Spleen (tissue), 7 donors: ENCODE results near the gene FHL2.

Experiments used
- POLR2A ChIP-seq, 3 donors: fragments of 450-650 bp; IDR thresholded peaks; one replicate each; pipeline ENCODE4 v1.5.1; 2017; ENCODE audit warnings: antibody characterized with exemption in 3 of 3, mild to moderate bottlenecking in 1 of 3
- POLR2AphosphoS5 ChIP-seq, 3 donors: sonication (generic); formaldehyde crosslinking; IDR thresholded peaks; one replicate each; pipeline ENCODE4 v1.5.1; 2017; ENCODE audit warnings: antibody characterized with exemption in 3 of 3
- TF ChIP-seq, protein P1 (sequence below), 11 experiments: fragments of 200-600 bp in 7 of 11; fragments of 450-650 bp in 4 of 11; sonication (generic) in 4 of 11; IDR thresholded peaks in 8 of 11; conservative IDR thresholded peaks in 3 of 11; 1 replicate in 7 of 11; 2 replicates in 4 of 11; pipeline versions ENCODE4 v1.4.0 to v1.8.0; 2016 to 2021; ENCODE audit warnings: antibody characterized with exemption in 11 of 11, inconsistent platforms in 4 of 11, mild to moderate bottlenecking in 1 of 11
- donor health status: DM: no; HTN: no; CAD: no; lungs with moderate emphysema.
- donor health status: DM: no; HTN: no; CAD: no.
- donor health status: DM: no; HTN: no; CAD: no.

DNA sequence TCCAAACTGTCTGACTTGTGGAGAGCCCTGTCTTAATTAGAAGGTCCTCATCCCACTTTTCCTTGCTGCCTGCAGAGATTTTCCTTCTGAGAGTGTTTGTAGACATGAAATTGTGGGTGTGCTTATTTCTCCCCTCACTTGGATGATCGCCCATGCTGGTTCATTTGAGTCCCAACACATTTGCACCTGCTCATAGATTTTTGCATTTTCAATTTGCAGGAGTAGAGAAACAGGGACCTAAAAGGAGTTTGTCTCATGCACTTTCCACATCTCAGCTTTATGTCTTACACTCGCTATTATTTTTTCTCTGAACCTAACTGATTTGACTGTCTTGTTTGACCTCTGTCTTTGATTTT is 33.2 kb upstream of the FHL2 start:
- TF ChIP-seq POLR2A (IDR thresholded peaks at IDR 0.05) (no peak), POLR2AphosphoS5 (IDR thresholded peaks at IDR 0.05) (no peak)
- TF ChIP-seq, protein P1, sequence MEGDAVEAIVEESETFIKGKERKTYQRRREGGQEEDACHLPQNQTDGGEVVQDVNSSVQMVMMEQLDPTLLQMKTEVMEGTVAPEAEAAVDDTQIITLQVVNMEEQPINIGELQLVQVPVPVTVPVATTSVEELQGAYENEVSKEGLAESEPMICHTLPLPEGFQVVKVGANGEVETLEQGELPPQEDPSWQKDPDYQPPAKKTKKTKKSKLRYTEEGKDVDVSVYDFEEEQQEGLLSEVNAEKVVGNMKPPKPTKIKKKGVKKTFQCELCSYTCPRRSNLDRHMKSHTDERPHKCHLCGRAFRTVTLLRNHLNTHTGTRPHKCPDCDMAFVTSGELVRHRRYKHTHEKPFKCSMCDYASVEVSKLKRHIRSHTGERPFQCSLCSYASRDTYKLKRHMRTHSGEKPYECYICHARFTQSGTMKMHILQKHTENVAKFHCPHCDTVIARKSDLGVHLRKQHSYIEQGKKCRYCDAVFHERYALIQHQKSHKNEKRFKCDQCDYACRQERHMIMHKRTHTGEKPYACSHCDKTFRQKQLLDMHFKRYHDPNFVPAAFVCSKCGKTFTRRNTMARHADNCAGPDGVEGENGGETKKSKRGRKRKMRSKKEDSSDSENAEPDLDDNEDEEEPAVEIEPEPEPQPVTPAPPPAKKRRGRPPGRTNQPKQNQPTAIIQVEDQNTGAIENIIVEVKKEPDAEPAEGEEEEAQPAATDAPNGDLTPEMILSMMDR (IDR thresholded peaks at IDR 0.05 in 8 of 11, conservative IDR thresholded peaks at IDR 0.05 in 3 of 11) = no peak
